ENCODE results near the gene CMTM5. TPM values are rescaled to one million over a fixed set of nuclear protein-coding genes. Genes with fewer than 3 reads are reported as not detected.

Gene CMTM5
- total RNA-seq, 1 experiment from 2014 or later = not detected

DNA sequence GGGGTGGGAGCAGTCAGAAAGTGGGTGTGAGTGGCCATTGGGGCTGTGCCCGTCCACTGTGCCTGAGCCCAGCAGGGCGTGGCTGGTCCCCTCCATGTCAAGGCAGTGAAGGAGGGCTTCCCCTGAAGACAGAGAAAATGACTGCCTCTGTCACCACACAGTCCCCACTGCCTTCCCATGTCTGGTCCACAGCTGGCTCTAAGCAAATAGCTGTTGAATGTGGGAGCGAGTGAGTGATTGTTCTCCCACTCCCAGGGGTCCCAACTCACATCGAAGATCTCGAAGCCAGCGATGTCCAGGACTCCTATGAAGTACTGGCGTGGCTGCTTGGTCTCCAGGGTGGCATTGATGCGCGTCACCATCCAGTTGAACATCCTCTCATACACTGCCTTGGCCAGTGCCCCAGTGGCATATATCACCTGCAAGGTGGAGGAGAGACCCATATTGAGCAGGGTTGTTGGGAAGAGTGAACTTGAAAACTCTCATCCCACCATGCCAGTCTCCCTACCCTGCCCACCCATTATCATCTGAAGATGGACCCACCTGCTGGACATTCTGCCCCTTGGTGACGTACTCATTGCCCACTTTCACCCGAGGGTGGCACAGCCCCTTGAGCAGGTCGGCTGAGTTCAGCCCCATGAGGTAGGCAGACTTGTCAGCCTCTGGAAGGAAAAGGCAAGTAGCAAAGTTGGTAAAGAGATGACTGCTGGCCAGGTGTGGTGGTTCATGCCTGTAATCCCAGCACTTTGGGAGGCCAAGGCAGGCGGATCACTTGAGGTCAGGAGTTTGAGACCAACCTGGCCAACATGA is 52.0 kb downstream of the CMTM5 start:
- POLR2A ChIA-PET = no interaction called here
- H3K27ac ChIP-seq (ENCODE audit: low read depth, low read length) = no peak overlapping the region
- TF ChIP-seq CTCF (IDR thresholded peaks at IDR 0.05 in 2 of 3, conservative IDR thresholded peaks at IDR 0.05 in 1 of 3; ENCODE audit: borderline replicate concordance in 1 of 3, insufficient read depth in 1 of 3, low read depth in 2 of 3, low read length in 2 of 3) (no peak), JUND (IDR thresholded peaks at IDR 0.05) (no peak), SIN3A (IDR thresholded peaks at IDR 0.05; ENCODE audit: low read depth) (no peak), CEBPB (IDR thresholded peaks at IDR 0.05; ENCODE audit: low read depth) (no peak), TCF7L2 (IDR thresholded peaks at IDR 0.05; ENCODE audit: borderline replicate concordance, extremely low read depth, insufficient read depth, insufficient read length) (no peak), YY1 (IDR thresholded peaks at IDR 0.05; ENCODE audit: extremely low read depth, insufficient replicate concordance, low read depth, low read length) (no peak), SRF (IDR thresholded peaks at IDR 0.05; ENCODE audit: low read depth) (no peak), CBX3 (IDR thresholded peaks at IDR 0.05; ENCODE audit: low read depth) (no peak), FOSL1 (IDR thresholded peaks at IDR 0.05; ENCODE audit: low read depth) (no peak), POLR2A (IDR thresholded peaks at IDR 0.05; ENCODE audit: borderline replicate concordance, extremely low read depth, insufficient read depth, insufficient read length) (no peak), EZH2 (IDR thresholded peaks at IDR 0.05) (no peak), POLR2AphosphoS5 (IDR thresholded peaks at IDR 0.05; ENCODE audit: low read depth, low read length) (no peak), EZH2phosphoT487 (IDR thresholded peaks at IDR 0.05; ENCODE audit: borderline replicate concordance) (no peak), ZNF274 (IDR thresholded peaks at IDR 0.05; ENCODE audit: low read depth, low read length) (no peak)
- TF ChIP-seq, protein P1, sequence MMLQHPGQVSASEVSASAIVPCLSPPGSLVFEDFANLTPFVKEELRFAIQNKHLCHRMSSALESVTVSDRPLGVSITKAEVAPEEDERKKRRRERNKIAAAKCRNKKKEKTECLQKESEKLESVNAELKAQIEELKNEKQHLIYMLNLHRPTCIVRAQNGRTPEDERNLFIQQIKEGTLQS (IDR thresholded peaks at IDR 0.05) = no peak
- TF ChIP-seq, protein P2, sequence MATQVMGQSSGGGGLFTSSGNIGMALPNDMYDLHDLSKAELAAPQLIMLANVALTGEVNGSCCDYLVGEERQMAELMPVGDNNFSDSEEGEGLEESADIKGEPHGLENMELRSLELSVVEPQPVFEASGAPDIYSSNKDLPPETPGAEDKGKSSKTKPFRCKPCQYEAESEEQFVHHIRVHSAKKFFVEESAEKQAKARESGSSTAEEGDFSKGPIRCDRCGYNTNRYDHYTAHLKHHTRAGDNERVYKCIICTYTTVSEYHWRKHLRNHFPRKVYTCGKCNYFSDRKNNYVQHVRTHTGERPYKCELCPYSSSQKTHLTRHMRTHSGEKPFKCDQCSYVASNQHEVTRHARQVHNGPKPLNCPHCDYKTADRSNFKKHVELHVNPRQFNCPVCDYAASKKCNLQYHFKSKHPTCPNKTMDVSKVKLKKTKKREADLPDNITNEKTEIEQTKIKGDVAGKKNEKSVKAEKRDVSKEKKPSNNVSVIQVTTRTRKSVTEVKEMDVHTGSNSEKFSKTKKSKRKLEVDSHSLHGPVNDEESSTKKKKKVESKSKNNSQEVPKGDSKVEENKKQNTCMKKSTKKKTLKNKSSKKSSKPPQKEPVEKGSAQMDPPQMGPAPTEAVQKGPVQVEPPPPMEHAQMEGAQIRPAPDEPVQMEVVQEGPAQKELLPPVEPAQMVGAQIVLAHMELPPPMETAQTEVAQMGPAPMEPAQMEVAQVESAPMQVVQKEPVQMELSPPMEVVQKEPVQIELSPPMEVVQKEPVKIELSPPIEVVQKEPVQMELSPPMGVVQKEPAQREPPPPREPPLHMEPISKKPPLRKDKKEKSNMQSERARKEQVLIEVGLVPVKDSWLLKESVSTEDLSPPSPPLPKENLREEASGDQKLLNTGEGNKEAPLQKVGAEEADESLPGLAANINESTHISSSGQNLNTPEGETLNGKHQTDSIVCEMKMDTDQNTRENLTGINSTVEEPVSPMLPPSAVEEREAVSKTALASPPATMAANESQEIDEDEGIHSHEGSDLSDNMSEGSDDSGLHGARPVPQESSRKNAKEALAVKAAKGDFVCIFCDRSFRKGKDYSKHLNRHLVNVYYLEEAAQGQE (IDR thresholded peaks at IDR 0.05; ENCODE audit: low read depth) = no peak
- TF ChIP-seq, protein P3, sequence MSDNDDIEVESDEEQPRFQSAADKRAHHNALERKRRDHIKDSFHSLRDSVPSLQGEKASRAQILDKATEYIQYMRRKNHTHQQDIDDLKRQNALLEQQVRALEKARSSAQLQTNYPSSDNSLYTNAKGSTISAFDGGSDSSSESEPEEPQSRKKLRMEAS (IDR thresholded peaks at IDR 0.05) = no peak
- TF ChIP-seq, protein P4, sequence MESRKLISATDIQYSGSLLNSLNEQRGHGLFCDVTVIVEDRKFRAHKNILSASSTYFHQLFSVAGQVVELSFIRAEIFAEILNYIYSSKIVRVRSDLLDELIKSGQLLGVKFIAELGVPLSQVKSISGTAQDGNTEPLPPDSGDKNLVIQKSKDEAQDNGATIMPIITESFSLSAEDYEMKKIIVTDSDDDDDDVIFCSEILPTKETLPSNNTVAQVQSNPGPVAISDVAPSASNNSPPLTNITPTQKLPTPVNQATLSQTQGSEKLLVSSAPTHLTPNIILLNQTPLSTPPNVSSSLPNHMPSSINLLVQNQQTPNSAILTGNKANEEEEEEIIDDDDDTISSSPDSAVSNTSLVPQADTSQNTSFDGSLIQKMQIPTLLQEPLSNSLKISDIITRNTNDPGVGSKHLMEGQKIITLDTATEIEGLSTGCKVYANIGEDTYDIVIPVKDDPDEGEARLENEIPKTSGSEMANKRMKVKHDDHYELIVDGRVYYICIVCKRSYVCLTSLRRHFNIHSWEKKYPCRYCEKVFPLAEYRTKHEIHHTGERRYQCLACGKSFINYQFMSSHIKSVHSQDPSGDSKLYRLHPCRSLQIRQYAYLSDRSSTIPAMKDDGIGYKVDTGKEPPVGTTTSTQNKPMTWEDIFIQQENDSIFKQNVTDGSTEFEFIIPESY (IDR thresholded peaks at IDR 0.05; ENCODE audit: extremely low read depth, insufficient replicate concordance, low read length) = no peak
- BruUV-seq (replicated peaks) = no TSS peak
- H4K20me1 ChIP-seq (ENCODE audit: insufficient read depth) = no peaks in the 10 kb centered on the region
- H3K4me2 ChIP-seq (ENCODE audit: low read length) = no peak overlapping the region
- H3K9me3 ChIP-seq (ENCODE audit: control insufficient read depth in 1 of 2, insufficient read depth in 1 of 2, low read depth in 1 of 2, low read length in 2 of 2) = no peaks in the 10 kb centered on the region
- no peaks in the 10 kb centered on the region for H3K4me1 ChIP-seq (ENCODE audit: control insufficient read depth in 1 of 2, insufficient read depth in 2 of 2, low read length in 2 of 2)
- no peak for DNase-seq (ENCODE audit: low read depth, low spot score)
- intact Hi-C loops (cut with micrococcal nuclease) = no loop called here
- H3K4me3 ChIP-seq (replicated peaks in 1 of 2; ENCODE audit: low read depth in 1 of 2, low read length in 2 of 2) = no peak overlapping the region
- no peaks in the 10 kb centered on the region for H3K79me2 ChIP-seq (ENCODE audit: insufficient read depth, low read length)
- RAD21 ChIA-PET (ENCODE audit: low non-redundant PET in 1 of 2, low total read pairs in 2 of 2, uncharacterized antibody in 2 of 2, unreplicated experiment in 2 of 2) = no interaction called here
- H3K36me3 ChIP-seq (ENCODE audit: control insufficient read depth in 1 of 2, insufficient read depth in 2 of 2, low read length in 2 of 2) = no peaks in the 10 kb centered on the region
- H3K27me3 ChIP-seq (ENCODE audit: insufficient read depth, low read length) = 0 out of 2 replicates have a peak, but pooled peaks cover 2% of the 10 kb centered on the region
- no peak overlapping the region for H2AFZ ChIP-seq (ENCODE audit: low read depth, low read length, poor library complexity, severe bottlenecking)
- no peak for ATAC-seq
- CTCF ChIA-PET = no interaction called here
- H3K9ac ChIP-seq (ENCODE audit: low read length) = no peak overlapping the region
- no peaks in the 10 kb centered on the region for H3K9me2 ChIP-seq (ENCODE audit: insufficient read depth)

All from HCT116 (cell line).